GM21737 (cell line): ENCODE results near the gene OR3A3.

Source experiments
- ATAC-seq: cut with Tn5 transposase; IDR thresholded peaks from one replicate; pipeline ENCODE4 v1.9.1; 2021; ENCODE audit warnings: mild to moderate bottlenecking, moderate library complexity; ENCODE audit not compliant: unreplicated experiment

Gene OR3A3

GRCh38 chr17:3471599-3471998 lies 60.4 kb downstream of the OR3A3 start, which contains the start of gene SPATA22:
SPATA22 (minus strand) TSS chr17:3471819; CDS start chr17:3469325, 2,494 bp downstream.
- ATAC-seq = no peak

GRCh38 chr17:3472137-3472536 lies 61.0 kb downstream of the OR3A3 start:
- no peak for ATAC-seq
